ENCODE data around the gene JPT2. TPM values are rescaled to one million over a fixed set of nuclear protein-coding genes. Genes with fewer than 3 reads are reported as not detected.
"Not testable (repeated sequence)": the region's sequence is repeated elsewhere in the genome, so short reads cannot be mapped to it uniquely, and the experiment has no call there.

The JPT2 gene
- total and polyA plus RNA-seq, 12 donors: 11.9 to 50.5 (median 32.2) TPM

DNA sequence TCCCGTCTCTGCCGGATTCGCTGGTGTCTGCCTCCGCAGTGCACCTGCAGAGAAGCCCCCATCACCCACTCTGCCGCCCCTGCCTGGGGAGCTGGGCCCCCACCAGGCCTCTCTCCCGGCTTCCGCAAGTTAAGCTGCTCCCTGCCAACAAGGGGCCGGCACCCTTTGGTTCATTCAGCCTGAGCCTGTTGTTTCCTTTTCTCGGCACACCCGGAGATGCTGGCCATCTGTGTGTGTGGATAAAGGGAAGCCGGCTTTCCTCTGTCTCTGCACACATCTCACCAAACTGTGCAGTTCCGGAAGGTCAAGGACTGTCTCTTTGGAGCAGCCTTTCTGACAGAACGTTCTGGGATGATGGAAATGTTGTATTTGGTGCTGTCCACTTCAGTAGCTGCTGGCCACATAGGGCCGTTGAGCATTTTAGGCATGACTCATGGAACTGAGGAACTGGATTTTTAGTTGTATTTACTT lies 34.7 kb downstream of the JPT2 start:
- H3K4me3 ChIP-seq: no peak overlapping the region

DNA sequence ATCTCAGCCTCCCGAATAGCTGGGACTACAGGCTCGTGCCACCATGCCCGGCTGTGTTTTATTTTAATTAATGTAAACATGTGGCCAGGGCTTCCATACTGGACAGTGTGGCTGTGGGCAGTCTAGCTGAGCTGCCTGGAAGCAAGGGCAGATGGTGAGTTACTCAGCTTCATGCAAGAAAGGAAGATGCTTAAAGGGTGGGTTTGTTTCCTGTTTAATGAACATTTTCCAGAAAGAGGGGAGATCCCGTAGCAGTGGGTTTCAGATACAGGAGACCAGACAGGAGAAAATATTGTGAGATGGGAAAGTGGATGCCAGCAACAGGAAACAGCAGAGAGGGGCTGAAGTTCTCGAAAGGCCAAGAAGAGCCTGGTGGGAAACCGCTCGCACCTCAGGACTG lies 35.3 kb downstream of the JPT2 start:
- no peak for DNase-seq
- H3K4me3 ChIP-seq: no peak overlapping the region
- no peak for TF ChIP-seq POLR2A (IDR thresholded peaks at IDR 0.05)
- TF ChIP-seq, protein P1, sequence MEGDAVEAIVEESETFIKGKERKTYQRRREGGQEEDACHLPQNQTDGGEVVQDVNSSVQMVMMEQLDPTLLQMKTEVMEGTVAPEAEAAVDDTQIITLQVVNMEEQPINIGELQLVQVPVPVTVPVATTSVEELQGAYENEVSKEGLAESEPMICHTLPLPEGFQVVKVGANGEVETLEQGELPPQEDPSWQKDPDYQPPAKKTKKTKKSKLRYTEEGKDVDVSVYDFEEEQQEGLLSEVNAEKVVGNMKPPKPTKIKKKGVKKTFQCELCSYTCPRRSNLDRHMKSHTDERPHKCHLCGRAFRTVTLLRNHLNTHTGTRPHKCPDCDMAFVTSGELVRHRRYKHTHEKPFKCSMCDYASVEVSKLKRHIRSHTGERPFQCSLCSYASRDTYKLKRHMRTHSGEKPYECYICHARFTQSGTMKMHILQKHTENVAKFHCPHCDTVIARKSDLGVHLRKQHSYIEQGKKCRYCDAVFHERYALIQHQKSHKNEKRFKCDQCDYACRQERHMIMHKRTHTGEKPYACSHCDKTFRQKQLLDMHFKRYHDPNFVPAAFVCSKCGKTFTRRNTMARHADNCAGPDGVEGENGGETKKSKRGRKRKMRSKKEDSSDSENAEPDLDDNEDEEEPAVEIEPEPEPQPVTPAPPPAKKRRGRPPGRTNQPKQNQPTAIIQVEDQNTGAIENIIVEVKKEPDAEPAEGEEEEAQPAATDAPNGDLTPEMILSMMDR (IDR thresholded peaks at IDR 0.05): no peak
- H3K4me1 ChIP-seq (replicated peaks in 1 of 2): peaks cover 24 to 39% of the 10 kb centered on the region in 2 donors
- intact Hi-C loops (cut with DNase I): loop anchor here in 1 of 2 donors (10.0 kb wide), 1 partner anchor 99 kb away; the partner anchor contains the start of genes CRAMP1 and IFT140
- H3K9me3 ChIP-seq (replicated peaks in 1 of 3): no peaks in the 10 kb centered on the region
- no peaks in the 10 kb centered on the region for H3K27me3 ChIP-seq
- 67 to 72% (median 70%) methylated on average over 7 of the region's 7 CpGs for WGBS, 4 donors
- no peaks in the 10 kb centered on the region for H3K36me3 ChIP-seq (replicated peaks in 1 of 2)
- H3K27ac ChIP-seq: peak overlapping the region in 2 of 5 donors; percentile 13 to 60

More for the DNA sequence above, 34.7 kb downstream of the JPT2 start:
- no peaks in the 10 kb centered on the region for H3K36me3 ChIP-seq (replicated peaks in 1 of 2)
- peak overlapping the region in 3 of 5 donors; percentile 13 to 60 (median 54) for H3K27ac ChIP-seq
- H3K4me1 ChIP-seq (replicated peaks in 1 of 2): peaks cover 29 to 44% of the 10 kb centered on the region in 2 donors
- H3K9me3 ChIP-seq (replicated peaks in 1 of 3): no peaks in the 10 kb centered on the region
- TF ChIP-seq, protein P1 (IDR thresholded peaks at IDR 0.05): no peak
- TF ChIP-seq POLR2A (IDR thresholded peaks at IDR 0.05): peak in 1 of 2 donors; percentile 8
- WGBS, 4 donors: 22 to 42% (median 38%) methylated on average over 7 to 14 of the region's 14 CpGs
- intact Hi-C loops (cut with DNase I): loop anchor here in 1 of 2 donors (10.0 kb wide), 1 partner anchor 98 kb away; the partner anchor contains the start of genes CRAMP1 and IFT140
- no peaks in the 10 kb centered on the region for H3K27me3 ChIP-seq
- DNase-seq: peak in 5 of 7 donors; percentile 36 to 73 (median 61)

DNA sequence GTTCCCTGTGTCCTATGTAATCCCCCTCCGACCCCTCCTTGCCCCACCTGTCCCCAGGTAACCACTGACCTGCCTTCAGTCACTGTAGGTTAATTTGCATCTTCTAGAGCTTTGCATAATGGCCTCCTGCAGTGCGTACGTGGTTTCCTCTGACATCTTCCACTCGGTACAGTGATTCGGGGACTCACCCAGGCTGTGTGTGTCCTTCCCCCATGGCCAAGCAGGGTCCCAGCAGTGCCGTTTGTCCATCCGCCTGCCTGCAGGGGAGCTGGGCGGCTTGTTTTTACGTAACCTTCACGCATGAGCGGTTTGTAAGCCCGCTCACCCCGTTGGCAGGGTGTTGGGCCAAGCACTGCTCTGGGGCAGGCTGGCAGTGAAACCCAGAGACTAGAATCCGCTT lies 35.9 kb downstream of the JPT2 start:
- WGBS, 4 donors: 80 to 83% (median 80%) methylated on average over 5 to 14 of the region's 14 CpGs
- Histone ChIP-seq H3K36me3 (replicated peaks in 1 of 2) (no peaks in the 10 kb centered on the region), H3K27me3 (no peaks in the 10 kb centered on the region), H3K9me3 (replicated peaks in 1 of 3) (no peaks in the 10 kb centered on the region), H3K4me3 (no peak overlapping the region), H3K4me1 (replicated peaks in 1 of 2) (peaks cover 20 to 34% of the 10 kb centered on the region in 2 donors), H3K27ac (peak overlapping the region in 1 of 5 donors; percentile 13)
- intact Hi-C loops (cut with DNase I): loop anchor here in 1 of 2 donors (10.0 kb wide), 1 partner anchor 99 kb away; the partner anchor contains the start of genes CRAMP1 and IFT140
- TF ChIP-seq, protein P1 (IDR thresholded peaks at IDR 0.05): no peak
- TF ChIP-seq POLR2A (IDR thresholded peaks at IDR 0.05): no peak
- no peak for DNase-seq

DNA sequence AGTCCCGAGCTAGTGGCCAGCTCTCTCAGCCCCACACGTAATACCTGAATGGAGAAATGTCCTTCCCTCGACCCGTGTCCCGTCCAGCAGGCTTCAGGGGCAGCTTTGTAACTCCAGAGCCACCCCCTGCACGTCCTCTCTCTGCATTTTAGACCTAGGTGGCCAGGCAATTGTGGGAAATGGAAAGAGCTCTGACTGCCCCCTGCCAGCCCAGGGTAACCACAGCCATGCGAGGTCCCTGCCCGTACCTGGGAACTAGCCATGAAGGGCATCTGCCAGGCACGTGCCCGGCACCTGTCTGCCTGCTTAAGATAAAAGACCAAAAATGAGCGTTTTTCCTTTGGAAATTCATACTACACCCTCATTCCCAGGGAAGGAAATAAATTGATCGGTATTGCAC lies 37.1 kb downstream of the JPT2 start:
- no peaks in the 10 kb centered on the region for H3K27me3 ChIP-seq
- H3K9me3 ChIP-seq (replicated peaks in 1 of 3): no peaks in the 10 kb centered on the region
- WGBS, 4 donors: 86 to 94% (median 93%) methylated on average over 8 to 12 of the region's 12 CpGs
- DNase-seq: no peak
- no peaks in the 10 kb centered on the region for H3K36me3 ChIP-seq (replicated peaks in 1 of 2)
- H3K27ac ChIP-seq: no peak overlapping the region
- peaks cover 14 to 24% of the 10 kb centered on the region in 2 donors for H3K4me1 ChIP-seq (replicated peaks in 1 of 2)
- intact Hi-C loops (cut with DNase I): loop anchor here in 1 of 2 donors (10.0 kb wide), 1 partner anchor 100 kb away; the partner anchor contains the start of genes CRAMP1 and IFT140
- H3K4me3 ChIP-seq: no peak overlapping the region
- TF ChIP-seq, protein P1 (IDR thresholded peaks at IDR 0.05): no peak
- TF ChIP-seq POLR2A (IDR thresholded peaks at IDR 0.05): no peak

DNA sequence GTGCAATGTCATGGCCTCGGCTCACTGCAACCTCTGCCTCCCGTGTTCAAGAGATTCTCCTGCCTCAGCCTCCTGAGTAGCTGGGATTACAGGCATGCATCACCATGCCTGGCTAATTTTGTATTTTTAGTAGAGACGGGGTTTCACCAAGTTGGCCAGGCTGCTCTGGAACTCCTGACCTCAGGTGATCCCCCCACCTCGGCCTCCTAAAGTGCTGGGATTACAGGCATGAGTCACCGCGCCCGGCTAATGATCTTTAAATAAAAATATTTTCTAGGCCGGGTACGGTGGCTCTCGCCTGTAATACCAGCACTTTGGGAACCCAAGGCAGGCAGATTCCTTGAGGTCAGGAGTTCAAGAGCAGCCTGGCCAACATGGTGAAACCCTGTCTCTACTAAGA lies 40.2 kb downstream of the JPT2 start:
- WGBS, 4 donors: 57 to 73% (median 63%) methylated on average over 10 of the region's 10 CpGs
- not testable (repeated sequence) for DNase-seq; H3K36me3 ChIP-seq (replicated peaks in 1 of 2); H3K4me3 ChIP-seq; H3K9me3 ChIP-seq (replicated peaks in 1 of 3); H3K27me3 ChIP-seq; H3K27ac ChIP-seq
- peaks cover 10 to 22% of the 10 kb centered on the region in 2 donors for H3K4me1 ChIP-seq (replicated peaks in 1 of 2)
- intact Hi-C loops (cut with DNase I): loop anchor here in 1 of 2 donors (10.0 kb wide), 1 partner anchor 103 kb away; the partner anchor contains the start of genes CRAMP1 and IFT140

DNA sequence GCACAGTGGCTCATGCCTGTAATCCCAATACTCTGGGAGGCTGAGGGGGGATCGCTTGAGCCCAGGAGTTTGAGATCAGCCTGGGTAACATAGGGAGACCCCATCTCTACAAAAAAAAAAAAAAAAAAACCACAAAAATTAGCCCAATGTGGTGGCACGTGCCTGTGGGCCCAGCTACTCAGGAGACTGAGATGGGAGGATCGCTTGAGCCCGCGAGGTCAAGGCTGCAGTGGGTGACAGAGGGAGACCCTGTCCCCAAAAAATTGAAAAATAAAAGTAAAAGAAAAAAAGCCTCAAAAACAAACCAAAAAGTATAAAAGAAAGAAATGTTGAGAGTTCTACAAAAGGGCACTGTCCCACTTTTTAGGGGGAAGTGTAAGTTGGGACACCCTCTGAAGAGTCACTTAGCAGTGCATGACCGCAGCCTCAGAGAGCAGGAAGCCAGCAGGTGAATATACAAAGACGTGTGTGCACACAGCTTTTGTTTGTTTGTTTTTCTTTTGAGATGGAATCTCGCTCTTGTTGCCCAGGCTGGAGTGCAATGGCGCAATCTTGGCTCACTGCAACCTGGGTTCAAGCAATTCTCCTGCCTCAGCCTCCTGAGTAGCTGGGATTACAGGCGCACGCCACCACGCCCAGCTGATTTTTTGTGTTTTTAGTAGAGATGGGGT lies 41.6 kb downstream of the JPT2 start:
- H3K27ac ChIP-seq; DNase-seq; H3K4me3 ChIP-seq; H3K9me3 ChIP-seq (replicated peaks in 1 of 3); H3K36me3 ChIP-seq (replicated peaks in 1 of 2); H3K27me3 ChIP-seq: not testable (repeated sequence)
- WGBS, 4 donors: 82 to 91% (median 85%) methylated on average over 12 of the region's 12 CpGs
- intact Hi-C loops (cut with DNase I): loop anchor here in 1 of 2 donors (10.0 kb wide), 1 partner anchor 105 kb away; the partner anchor contains the start of genes CRAMP1 and IFT140
- peaks cover 10 to 23% of the 10 kb centered on the region in 2 donors for H3K4me1 ChIP-seq (replicated peaks in 1 of 2)

All from adrenal gland (tissue), 12 donors.